Loucy (cell line): ENCODE results near the gene MRPS26.

Experiments
- H2AFZ ChIP-seq: fragments of 200-600 bp; sonication (generic); 2 replicates; pipeline ENCODE4 v1.6.0; 2016; ENCODE audit warnings: antibody characterized with exemption, mild to moderate bottlenecking, low read length, moderate library complexity
- H3F3A ChIP-seq: fragments of 200-600 bp; 2 replicates; pipeline ENCODE4 v1.6.0; 2016; ENCODE audit warnings: antibody characterized with exemption, low read depth, mild to moderate bottlenecking
- H3K27me3 ChIP-seq: fragments of 200-600 bp; sonication (generic); 2 replicates; pipeline ENCODE4 v1.6.1; 2014; ENCODE audit warnings: low read length, mild to moderate bottlenecking; ENCODE audit not compliant: insufficient read depth, poor library complexity, severe bottlenecking
- H3K36me3 ChIP-seq: fragments of 200-600 bp; sonication (generic); 2 replicates; pipeline ENCODE4 v1.6.1; 2016; ENCODE audit warnings: low read length; ENCODE audit not compliant: insufficient read depth
- H3K4me1 ChIP-seq: fragments of 200-600 bp; sonication (generic); 2 replicates; pipeline ENCODE4 v1.5.1; 2014; ENCODE audit warnings: low read length, mild to moderate bottlenecking; ENCODE audit not compliant: insufficient read depth, poor library complexity, severe bottlenecking
- H3K4me2 ChIP-seq: fragments of 200-600 bp; sonication (generic); 2 replicates; pipeline ENCODE4 v1.6.0; 2014; ENCODE audit warnings: antibody characterized with exemption, low read length, low read depth, mild to moderate bottlenecking; ENCODE audit not compliant: poor library complexity, severe bottlenecking
- H3K4me3 ChIP-seq: fragments of 200-600 bp; sonication (generic); 2 replicates; pipeline ENCODE4 v1.5.1; 2014; ENCODE audit warnings: low read length, mild to moderate bottlenecking, mixed read lengths; ENCODE audit not compliant: poor library complexity, severe bottlenecking
- H3K79me2 ChIP-seq: fragments of 200-600 bp; sonication (generic); 2 replicates; pipeline ENCODE4 v1.6.1; 2014; ENCODE audit warnings: low read length; ENCODE audit not compliant: insufficient read depth
- H3K9ac ChIP-seq: fragments of 200-600 bp; sonication (generic); 2 replicates; pipeline ENCODE4 v1.6.0; 2014; ENCODE audit warnings: mild to moderate bottlenecking, low read depth, low read length, moderate library complexity; ENCODE audit not compliant: poor library complexity, severe bottlenecking
- H3K9me2 ChIP-seq: fragments of 200-600 bp; sonication (generic); replicated peaks from 2 replicates; pipeline ENCODE4 v1.6.1; 2016; ENCODE audit warnings: low read depth, low read length, mixed read lengths
- H3K9me3 ChIP-seq: fragments of 200-600 bp; sonication (generic); 2 replicates; pipeline ENCODE4 v1.6.1; 2014; ENCODE audit warnings: mild to moderate bottlenecking, antibody characterized with exemption, low read length, low read depth; ENCODE audit not compliant: insufficient read depth
- H4K20me1 ChIP-seq: fragments of 200-600 bp; sonication (generic); 2 replicates; pipeline ENCODE4 v1.6.0; 2014; ENCODE audit warnings: antibody characterized with exemption, low read length, mild to moderate bottlenecking; ENCODE audit not compliant: insufficient read depth, poor library complexity, severe bottlenecking
- CTCF ChIP-seq: fragments of 200-600 bp; sonication (generic); conservative IDR thresholded peaks from 2 replicates; pipeline ENCODE4 v1.5.1; 2014; ENCODE audit warnings: mild to moderate bottlenecking, antibody characterized with exemption, low read length
- EZH2phosphoT487 ChIP-seq: fragments of 200-600 bp; IDR thresholded peaks from 2 replicates; pipeline ENCODE4 v1.6.1; 2018; ENCODE audit warnings: antibody characterized with exemption, mild to moderate bottlenecking, moderate library complexity, borderline replicate concordance

The MRPS26 gene

GRCh38 chr20:3003416-3003815, 42.4 kb upstream of the MRPS26 start:
- H3K4me3 ChIP-seq, result no peak overlapping the region
- H3F3A ChIP-seq, result no peaks in the 10 kb centered on the region; the same call in 1 of the 2 replicates
- H3K36me3 ChIP-seq, result peaks cover 33% of the 10 kb centered on the region
- H3K79me2 ChIP-seq, result no peaks in the 10 kb centered on the region
- no peak overlapping the region for H3K4me2 ChIP-seq
- no peaks in the 10 kb centered on the region for H3K4me1 ChIP-seq
- no peaks in the 10 kb centered on the region for H4K20me1 ChIP-seq
- H2AFZ ChIP-seq, result no peak overlapping the region
- H3K9me2 ChIP-seq, result no peaks in the 10 kb centered on the region
- TF ChIP-seq EZH2phosphoT487 (no peak), CTCF (no peak)
- no peak overlapping the region for H3K9ac ChIP-seq
- no peaks in the 10 kb centered on the region for H3K9me3 ChIP-seq
- no peaks in the 10 kb centered on the region for H3K27me3 ChIP-seq

DNA sequence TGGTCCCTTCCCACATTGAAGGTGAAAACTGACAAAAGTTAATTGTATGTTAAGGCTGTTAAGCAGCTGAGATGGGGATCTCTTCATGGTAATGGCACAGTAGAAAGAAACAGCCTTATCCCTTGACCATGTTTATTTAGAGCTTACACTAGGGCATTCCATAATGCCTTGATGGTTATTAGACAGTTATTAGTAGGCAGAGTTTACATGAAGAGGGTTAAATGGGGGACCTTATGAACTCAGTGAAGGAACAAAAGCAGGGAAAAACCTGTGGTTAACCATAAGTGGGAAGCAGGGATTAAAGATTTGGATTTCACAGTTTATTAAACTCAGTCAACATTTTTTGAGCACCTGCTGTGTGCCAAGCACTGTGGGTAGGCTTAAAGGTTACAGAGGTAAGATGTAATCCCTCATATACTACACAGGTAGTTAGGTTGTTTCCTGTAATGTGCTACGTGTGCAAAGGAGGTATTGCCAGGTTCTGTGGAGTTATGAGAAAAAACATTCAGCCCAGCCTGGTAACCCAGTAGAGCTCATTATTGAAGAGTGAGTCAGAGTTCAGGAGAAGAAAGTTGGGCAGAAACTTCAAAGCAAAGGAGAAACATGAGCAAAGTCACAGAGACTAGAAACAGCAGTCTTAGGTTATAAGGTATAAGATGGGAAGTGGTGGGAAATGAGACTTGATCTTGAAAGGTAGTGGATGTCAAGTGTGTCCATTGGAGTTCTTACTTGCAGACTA, 34.7 kb upstream of the MRPS26 start:
- Histone ChIP-seq H3K36me3 (peaks cover 19% of the 10 kb centered on the region; the same call in 1 of the 2 replicates), H3K4me3 (no peak overlapping the region), H2AFZ (no peak overlapping the region), H3K4me1 (no peaks in the 10 kb centered on the region), H3K9ac (no peak overlapping the region), H4K20me1 (no peaks in the 10 kb centered on the region), H3F3A (no peaks in the 10 kb centered on the region), H3K27me3 (no peaks in the 10 kb centered on the region), H3K9me2 (no peaks in the 10 kb centered on the region), H3K79me2 (no peaks in the 10 kb centered on the region), H3K4me2 (no peak overlapping the region), H3K9me3 (no peaks in the 10 kb centered on the region)
- TF ChIP-seq EZH2phosphoT487 (no peak), CTCF (no peak)

- Histone ChIP-seq H4K20me1 (no peaks in the 10 kb centered on the region), H3K27me3 (no peaks in the 10 kb centered on the region), H3F3A (no peaks in the 10 kb centered on the region), H3K79me2 (no peaks in the 10 kb centered on the region), H2AFZ (no peak overlapping the region), H3K4me2 (no peak overlapping the region), H3K9me2 (no peaks in the 10 kb centered on the region), H3K36me3 (peaks cover 13% of the 10 kb centered on the region; the same call in 1 of the 2 replicates), H3K4me3 (no peak overlapping the region), H3K9me3 (no peaks in the 10 kb centered on the region), H3K4me1 (no peaks in the 10 kb centered on the region), H3K9ac (no peak overlapping the region)
- TF ChIP-seq EZH2phosphoT487, result no peak
- TF ChIP-seq CTCF, result no peak
Measured at GRCh38 chr20:3011752-3012151, 34.1 kb upstream of the MRPS26 start.
